Stromal cell of bone marrow (primary cell): ENCODE measurements around the gene SOHLH1.

Experiments used
- DNase-seq: peaks from one replicate; pipeline ENCODE4 v3.0.0-alpha.2; 2012; ENCODE audit warnings: low read depth

The SOHLH1 gene

GRCh38 chr9:135703726-135704125 is 4.4 kb upstream of the SOHLH1 start:
- DNase-seq = no peak

- peak; percentile 16 for DNase-seq
Measured at GRCh38 chr9:135701959-135702721, 2.9 kb upstream of the SOHLH1 start, which contains the start of gene KCNT1. KCNT1 (plus strand) TSS chr9:135702185; CDS start chr9:135702259, 74 bp downstream.

GRCh38 chr9:135701067-135701958 is 2.0 kb upstream of the SOHLH1 start:
- no peak for DNase-seq

GRCh38 chr9:135700525-135700924 is 1.2 kb upstream of the SOHLH1 start:
- DNase-seq = no peak

GRCh38 chr9:135698767-135699166 is 514 bp downstream of the SOHLH1 start:
- no peak for DNase-seq

- no peak for DNase-seq
Measured at GRCh38 chr9:135698236-135698635, 1.0 kb downstream of the SOHLH1 start.

DNA sequence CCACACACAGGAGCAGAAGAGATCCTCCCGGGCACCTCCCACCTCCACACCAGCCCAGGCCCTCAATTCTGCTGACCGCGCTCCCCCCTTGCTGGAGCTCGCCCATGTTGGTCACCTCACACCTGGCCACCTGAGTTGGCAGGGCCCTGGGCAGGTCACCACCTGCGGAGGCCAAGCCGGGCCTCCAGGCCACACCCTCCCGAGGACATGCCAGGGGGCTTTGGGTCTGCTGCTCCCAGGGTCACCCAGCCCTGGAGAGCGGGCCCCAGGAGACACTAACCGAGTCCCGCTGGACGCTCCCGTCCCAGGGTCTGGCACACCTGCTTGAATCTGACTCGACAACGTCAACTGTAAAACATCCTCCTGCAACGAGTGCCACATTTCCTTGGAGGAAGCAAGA is 2.1 kb downstream of the SOHLH1 start:
- no peak for DNase-seq

GRCh38 chr9:135696446-135696845 is 2.8 kb downstream of the SOHLH1 start:
- no peak for DNase-seq

GRCh38 chr9:135695642-135696041 is 3.6 kb downstream of the SOHLH1 start:
- DNase-seq = no peak

GRCh38 chr9:135695036-135695435 is 4.2 kb downstream of the SOHLH1 start:
- no peak for DNase-seq

GRCh38 chr9:135694414-135694813 is 4.9 kb downstream of the SOHLH1 start:
- DNase-seq = no peak

DNA sequence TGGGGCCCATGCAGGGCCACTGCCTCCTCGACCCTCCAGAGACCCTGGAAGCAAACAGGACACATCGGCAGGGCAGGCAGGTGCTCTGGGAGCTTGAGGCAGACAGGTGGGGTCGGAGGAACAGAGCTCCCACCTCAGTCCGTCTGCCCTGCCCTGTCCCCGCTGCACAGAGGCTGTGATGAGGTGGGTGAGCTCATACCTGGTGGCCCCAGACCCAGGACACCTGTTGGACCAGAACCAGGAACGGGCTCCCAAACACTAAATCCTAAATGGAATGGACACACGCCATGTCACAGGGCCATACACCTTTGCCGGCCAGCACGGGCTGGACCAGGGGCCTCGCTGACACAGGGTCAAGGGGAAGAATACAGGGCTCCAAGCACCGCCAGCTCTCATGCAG is 5.5 kb downstream of the SOHLH1 start:
- no peak for DNase-seq

GRCh38 chr9:135693265-135693664 is 6.0 kb downstream of the SOHLH1 start:
- no peak for DNase-seq

DNA sequence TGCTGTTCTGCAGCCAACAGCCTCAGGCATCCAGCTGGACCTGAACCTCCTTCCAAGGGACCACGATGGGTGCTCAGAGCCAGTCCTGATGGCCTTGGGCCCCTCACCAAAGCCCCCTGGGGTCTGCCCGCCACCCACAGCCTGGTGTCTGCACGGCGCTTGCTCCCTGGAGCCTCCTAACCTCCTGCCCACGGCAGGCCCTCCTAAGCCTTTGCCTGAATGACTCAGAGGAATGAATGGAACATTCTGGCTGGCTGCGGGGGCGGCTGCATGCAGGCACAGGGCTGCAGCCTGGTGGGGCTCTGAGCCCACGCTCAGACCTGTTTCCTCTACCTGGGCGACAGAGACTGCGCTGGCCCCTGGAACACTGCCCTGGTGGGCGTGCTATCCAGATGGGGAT is 6.9 kb downstream of the SOHLH1 start:
- no peak for DNase-seq

GRCh38 chr9:135690836-135691570 is 8.3 kb downstream of the SOHLH1 start:
- DNase-seq = no peak

- no peak for DNase-seq
Measured at GRCh38 chr9:135689011-135689410, 10.3 kb downstream of the SOHLH1 start.

DNA sequence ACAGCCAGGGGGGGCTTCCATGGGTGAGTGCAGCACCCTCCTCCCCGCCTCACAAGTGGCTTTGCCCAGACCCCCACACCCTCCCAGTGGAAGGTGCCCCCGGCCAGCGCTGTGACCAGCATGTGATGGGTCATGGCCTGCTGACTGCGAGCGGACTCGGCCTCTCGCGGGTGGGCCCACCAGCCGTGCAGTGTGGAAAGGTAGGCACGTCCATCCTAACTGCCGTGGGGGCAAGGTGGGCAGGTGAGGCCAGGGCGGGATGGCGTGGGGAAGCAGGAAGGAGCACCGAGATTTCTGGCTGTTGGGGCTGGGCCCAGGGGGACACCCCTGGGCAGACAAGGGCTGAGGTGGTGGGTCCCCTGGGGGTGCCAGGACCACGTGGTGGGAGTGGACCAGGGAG is 12.1 kb downstream of the SOHLH1 start:
- no peak for DNase-seq

DNA sequence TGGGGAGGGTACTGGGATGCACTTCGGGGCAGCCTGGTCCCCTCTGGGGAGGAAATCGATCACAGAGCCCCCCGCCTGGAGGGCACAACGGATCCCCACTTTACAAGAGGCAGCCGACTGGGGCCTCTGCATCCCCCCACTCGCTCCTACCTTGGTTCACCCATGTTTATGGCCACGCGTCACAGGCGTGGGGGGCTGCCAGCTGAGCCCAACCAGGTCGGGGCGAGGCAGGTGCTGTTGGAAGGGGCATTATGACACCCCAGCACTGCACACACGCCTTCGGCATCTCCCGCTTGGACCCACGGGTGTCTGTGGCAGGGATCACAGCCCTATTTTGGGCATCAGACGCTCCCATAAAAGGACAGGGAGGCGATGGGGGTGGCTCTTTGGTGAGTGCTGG is 14.6 kb downstream of the SOHLH1 start:
- no peak for DNase-seq

DNA sequence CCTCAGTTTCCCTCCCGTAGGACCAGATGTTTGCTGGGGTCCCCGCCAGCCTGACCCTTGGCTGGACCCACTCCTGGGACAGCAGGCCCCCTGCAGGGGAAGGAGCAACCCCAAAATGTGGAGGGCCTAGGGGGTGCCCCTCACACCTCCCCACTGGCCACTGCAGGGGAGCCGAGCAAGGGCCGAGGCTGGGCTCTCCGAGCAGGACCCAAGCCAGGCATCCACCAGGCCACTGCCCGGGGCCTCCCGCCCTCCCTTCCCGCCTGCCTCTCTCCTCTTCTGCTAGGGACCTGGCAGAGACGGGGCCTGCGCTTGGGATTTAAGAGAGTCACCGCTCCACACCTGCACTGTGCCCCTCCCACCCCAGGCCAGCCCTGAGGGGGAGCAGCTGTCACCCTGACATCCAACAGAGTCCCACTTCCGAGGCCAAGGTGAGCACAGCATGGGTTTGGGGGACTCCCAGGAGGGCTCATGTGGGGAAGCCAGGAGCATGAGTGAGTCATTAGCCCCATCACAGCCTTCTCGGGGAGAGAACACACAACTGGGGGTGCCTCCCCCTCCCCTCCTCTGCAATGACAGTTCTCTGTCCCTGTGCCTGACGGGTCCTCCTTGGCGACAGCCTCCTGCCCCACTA is 15.8 kb downstream of the SOHLH1 start:
- DNase-seq = no peak

- DNase-seq = no peak
Measured at GRCh38 chr9:135681161-135681560, 18.1 kb downstream of the SOHLH1 start.

DNA sequence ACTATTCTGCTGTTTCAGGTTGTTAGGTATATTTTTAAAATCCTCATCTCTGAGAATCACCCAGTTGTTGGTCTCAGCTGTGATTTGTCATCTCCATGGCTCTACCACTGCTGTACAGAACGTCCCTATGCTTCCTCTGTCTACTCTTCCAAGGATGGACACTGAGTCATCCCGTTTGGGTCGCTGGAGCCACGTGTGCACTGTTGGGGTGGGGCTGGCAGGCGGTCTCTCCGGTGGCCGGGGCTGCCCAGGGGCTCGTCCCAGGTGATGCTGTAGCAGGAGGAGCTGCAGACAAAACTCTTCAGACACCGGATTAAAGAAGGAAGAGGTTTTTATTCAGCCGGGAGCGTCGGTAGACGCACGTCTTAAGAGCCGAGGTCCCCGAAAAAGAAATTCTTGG is 19.2 kb downstream of the SOHLH1 start:
- no peak for DNase-seq
